ENCODE data around the gene OR2M3. TPM values are rescaled to one million over a fixed set of nuclear protein-coding genes. Genes with fewer than 3 reads are reported as not detected.

The OR2M3 gene
- total and polyA plus RNA-seq, 2 of the 8 experiments (the other 6 are each of a cell fraction or from before 2014, with no cell fraction given) = not detected

- Histone ChIP-seq H3K79me1 (ENCODE audit: low read depth, low read length) (no peaks in the 10 kb centered on the region), H4K5ac (ENCODE audit: insufficient read length, low read depth, low read length) (no peak overlapping the region), H3K23ac (ENCODE audit: insufficient read length) (no peak overlapping the region), H2AK5ac (ENCODE audit: low read depth, low read length) (no peak overlapping the region), H3K4me2 (ENCODE audit: insufficient read depth in 1 of 2, low read depth in 2 of 2, low read length in 2 of 2) (no peak overlapping the region), H3K4ac (replicated peaks; ENCODE audit: insufficient read length, low read depth, low read length) (no peak overlapping the region), H2BK5ac (ENCODE audit: low read depth, low read length) (no peak overlapping the region), H3K4me1 (replicated peaks in 1 of 4; ENCODE audit: control insufficient read depth in 3 of 4, insufficient read depth in 4 of 4, low read length in 3 of 4) (no peaks in the 10 kb centered on the region), H2AFZ (ENCODE audit: low read length) (no peak overlapping the region), H3K56ac (replicated peaks; ENCODE audit: insufficient read length, low read depth, low read length) (no peak overlapping the region), H3K9me3 (ENCODE audit: insufficient read depth in 2 of 2, low read depth in 1 of 2, low read length in 1 of 2) (peaks cover 48 to 64% of the 10 kb centered on the region in 2 experiments), H2BK120ac (replicated peaks; ENCODE audit: low read depth, low read length) (no peak overlapping the region), H3K23me2 (ENCODE audit: low read depth, low read length) (no peaks in the 10 kb centered on the region), H2BK20ac (ENCODE audit: low read length) (no peak overlapping the region), H4K8ac (ENCODE audit: extremely low read depth, insufficient read depth, low read length) (no peak overlapping the region), H3K79me2 (ENCODE audit: control insufficient read depth in 1 of 2, insufficient read depth in 2 of 2, low read length in 2 of 2) (no peaks in the 10 kb centered on the region), H3K27me3 (replicated peaks in 1 of 4; ENCODE audit: control insufficient read depth in 3 of 4, extremely low read depth in 1 of 4, insufficient read depth in 3 of 4, low read length in 3 of 4) (no peaks in the 10 kb centered on the region), H3K18ac (ENCODE audit: extremely low read depth, low read length) (no peak overlapping the region), H3K14ac (ENCODE audit: insufficient read length) (no peak overlapping the region), H4K91ac (replicated peaks; ENCODE audit: insufficient read length, low read length) (no peak overlapping the region), H3K9ac (replicated peaks in 1 of 4; ENCODE audit: extremely low read depth in 1 of 4, low read depth in 3 of 4, low read length in 3 of 4) (no peak overlapping the region), H3K36me3 (ENCODE audit: control insufficient read depth in 2 of 4, insufficient read depth in 4 of 4, low read length in 3 of 4) (no peaks in the 10 kb centered on the region), H3K4me3 (ENCODE audit: extremely low read depth in 1 of 4, insufficient read depth in 2 of 4, low read depth in 3 of 4, low read length in 4 of 4) (no peak overlapping the region), H4K20me1 (replicated peaks in 1 of 2; ENCODE audit: control insufficient read depth in 1 of 2, insufficient read depth in 2 of 2, low read length in 2 of 2) (no peaks in the 10 kb centered on the region), H3K27ac (ENCODE audit: low read depth, low read length) (no peak overlapping the region), H2BK12ac (ENCODE audit: low read depth, low read length) (no peak overlapping the region), H2BK15ac (ENCODE audit: low read length) (no peak overlapping the region)
- TF ChIP-seq CHD2 (IDR thresholded peaks at IDR 0.05; ENCODE audit: low read length) (no peak), SP1 (IDR thresholded peaks at IDR 0.05; ENCODE audit: low read depth, low read length) (no peak)
- DNase-seq (ENCODE audit: low read depth in 1 of 2, low spot score in 2 of 2) = no peak
- CTCF ChIA-PET (ENCODE audit: partially characterized antibody) = no interaction called here
- WGBS, 2 experiments (ENCODE audit: extremely low coverage in 1 of 2, insufficient coverage in 1 of 2, insufficient read length in 1 of 2, insufficient replicate concordance in 2 of 2, low coverage in 1 of 2, low lambda C conversion rate in 2 of 2, missing lambda C conversion rate in 1 of 2) = 70% methylated on average over 7 of the region's 7 CpGs; no CpG with 5 or more reads in 1 of the 2 experiments
- FAIRE-seq = no peak
- POLR2A ChIA-PET (ENCODE audit: partially characterized antibody) = no interaction called here
Measured at GRCh38 chr1:248183996-248184395, 13.1 kb upstream of the OR2M3 start.
